Fibroblast of skin of back (primary cell): Measurements from ENCODE around the gene LSM10.
A peak's percentile ranks its signal among the peaks of the same experiment; 100 is the strongest.

Source experiments
- DNase-seq: peaks from one replicate; pipeline ENCODE4 v3.0.0-alpha.2; 2013

Gene LSM10

DNA sequence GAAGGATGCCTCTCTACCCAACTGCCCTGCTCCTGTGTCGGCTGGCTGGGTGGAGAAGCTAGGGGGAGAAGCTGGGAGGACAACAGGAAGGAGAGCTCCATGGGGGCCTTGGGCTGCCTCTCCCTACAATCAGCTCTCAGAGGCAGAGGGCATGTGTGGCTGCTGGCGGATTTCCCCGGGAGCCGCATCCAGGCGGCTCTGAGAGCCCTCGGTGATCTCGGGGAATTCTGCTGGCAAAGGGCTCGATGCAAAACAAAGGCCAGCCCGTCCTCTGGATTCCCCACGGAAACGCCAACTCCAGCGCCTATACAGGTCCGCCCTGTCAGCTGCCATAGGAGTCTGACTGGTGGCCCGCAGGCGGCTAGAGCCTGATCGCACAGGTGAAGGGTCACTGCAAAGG lies 47.9 kb downstream of the LSM10 start:
- peak; percentile 38 for DNase-seq

- DNase-seq, result peak; percentile 66
These were observed 48.5 kb downstream of the LSM10 start for GRCh38 chr1:36349241-36349671.

DNA sequence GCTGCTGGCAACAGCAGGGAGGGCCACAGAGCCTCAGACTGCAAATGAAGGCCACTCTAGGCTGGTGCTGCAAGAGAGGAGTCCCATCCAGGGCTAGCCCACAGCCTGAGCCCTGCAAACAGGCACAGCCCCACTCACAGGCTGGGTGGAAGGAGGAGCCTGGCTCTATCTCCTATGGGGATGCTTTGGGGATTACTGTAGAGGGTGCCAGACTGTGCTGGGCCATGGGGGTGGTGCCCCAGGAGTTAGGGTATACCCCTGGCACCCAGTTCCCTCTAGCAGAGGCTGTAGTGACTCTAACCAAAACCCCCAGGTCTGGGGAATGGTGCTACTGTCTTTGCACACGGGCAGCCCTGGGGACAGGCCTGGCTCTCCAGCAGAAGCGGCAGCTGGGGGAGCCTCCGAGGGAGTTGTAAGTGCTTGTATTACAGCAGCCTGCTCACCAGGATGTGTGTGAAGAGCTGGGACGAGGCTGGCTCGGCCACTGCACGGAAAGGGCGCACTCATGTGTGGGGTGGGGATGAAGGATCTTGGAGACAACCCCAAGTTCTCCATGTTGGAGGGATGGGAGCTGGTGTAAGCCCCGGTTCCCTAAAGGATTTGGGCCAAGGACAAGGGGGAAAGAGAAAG lies 50.9 kb downstream of the LSM10 start:
- DNase-seq, result no peak

- no peak for DNase-seq
These were observed 52.4 kb downstream of the LSM10 start for GRCh38 chr1:36345353-36345752.

DNA sequence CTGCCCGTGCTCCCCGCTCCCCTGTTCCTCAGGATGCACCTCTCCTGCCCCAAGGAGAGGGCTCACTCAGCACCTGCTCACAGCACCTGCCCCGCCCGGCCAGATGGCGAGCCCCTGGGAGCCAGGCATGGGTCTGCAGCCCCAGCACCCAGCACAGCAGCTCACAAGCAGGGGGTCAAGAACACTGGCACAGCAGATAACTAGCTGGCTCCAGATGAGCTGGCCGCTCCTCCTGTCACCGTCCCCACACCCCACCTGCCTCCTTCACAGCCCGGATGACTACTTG lies 53.4 kb downstream of the LSM10 start:
- no peak for DNase-seq

- no peak for DNase-seq
These were observed 53.9 kb downstream of the LSM10 start for GRCh38 chr1:36343651-36344394.
